Lung (tissue), 12 donors: ENCODE results near the gene COL11A2. TPM values are rescaled to one million over a fixed set of nuclear protein-coding genes. Genes with fewer than 3 reads are reported as not detected.
A peak's percentile ranks its signal among the peaks of the same experiment; 100 is the strongest.

ENCODE experiments used
- ATAC-seq: fragments of 200-7000 bp; cut with Tn5 transposase; one replicate; pipeline ENCODE4 v1.9.1; 2020; ENCODE audit warnings: moderate number of reproducible peaks; ENCODE audit not compliant: insufficient read depth, low FRiP score
- DNase-seq, 3 donors: peaks; one replicate each; pipeline ENCODE4 v3.0.0-alpha.2; 2013 to 2017
- H3K27ac ChIP-seq, 2 donors: one replicate each; pipeline ENCODE4 v1.5.1; 2013; ENCODE audit warnings: mild to moderate bottlenecking in 2 of 2, moderate library complexity in 2 of 2, control low read depth in 1 of 2, inconsistent platforms in 1 of 2, low read depth in 1 of 2, low read length in 1 of 2
- H3K27me3 ChIP-seq, 3 donors: one replicate each; pipeline ENCODE4 v1.5.1; 2013; ENCODE audit warnings: low read length in 2 of 3; ENCODE audit not compliant: control insufficient read depth in 3 of 3, insufficient read depth in 3 of 3
- H3K36me3 ChIP-seq, 4 donors: one replicate each; pipeline ENCODE4 v1.5.1; 2013; ENCODE audit warnings: low read length in 4 of 4, mild to moderate bottlenecking in 1 of 4, moderate library complexity in 1 of 4; ENCODE audit not compliant: control insufficient read depth in 4 of 4, insufficient read depth in 4 of 4
- H3K4me1 ChIP-seq, 5 donors: one replicate each; pipeline ENCODE4 v1.5.1; 2013; ENCODE audit warnings: low read length in 5 of 5, mild to moderate bottlenecking in 2 of 5, moderate library complexity in 1 of 5; ENCODE audit not compliant: control insufficient read depth in 5 of 5, insufficient read depth in 5 of 5
- H3K4me3 ChIP-seq: one replicate; pipeline ENCODE4 v1.5.1; 2013; ENCODE audit warnings: mild to moderate bottlenecking, control low read depth, moderate library complexity
- H3K9ac ChIP-seq, 2 donors: one replicate each; pipeline ENCODE4 v1.5.1; 2013; ENCODE audit warnings: low read length in 2 of 2, control low read depth in 1 of 2; ENCODE audit not compliant: insufficient read depth in 1 of 2
- H3K9me3 ChIP-seq, 4 donors: one replicate each; pipeline ENCODE4 v1.5.1; 2013; ENCODE audit warnings: low read length in 3 of 4, mild to moderate bottlenecking in 1 of 4, moderate library complexity in 1 of 4; ENCODE audit not compliant: control insufficient read depth in 4 of 4, insufficient read depth in 3 of 4
- CTCF ChIP-seq: IDR thresholded peaks from 2 replicates; pipeline ENCODE4 v1.5.1; 2012; ENCODE audit warnings: mild to moderate bottlenecking; ENCODE audit errors: control extremely low read depth, extremely low read depth
- WGBS, 2 donors: extraction: QIAGEN DNeasy Blood & Tissue Kit; methylation state at CpG; one replicate each; pipeline ENCODE4 v1.1.7; 2013; 5-methylcytosine and 5-hydroxymethylcytosine counted together
- polyA plus RNA-seq, 2 donors: library from polyadenylated mRNA; stranded (reverse); fragments of 200-250 nt; gene quantifications; one replicate each; pipeline ENCODE4 v1.2.1, GENCODE V29; 2013
- total RNA-seq, 2 donors: library from RNA; depleted of rRNA in 1 of 2; stranded (reverse); fragments of >200 nt in 1 of 2; gene quantifications; one replicate each; pipeline ENCODE4 v1.2.1, GENCODE V29; 2014 to 2021
- donor health status: control.
- donor health status: control.
- donor health status: Bipolar disorder and iron deficiency.
- donor health status: healthy.
- donor health status: DM: yes; HTN: yes; CAD: no.

The COL11A2 gene
- total and polyA plus RNA-seq, 4 donors: 0.32 to 2.4 (median 0.90) TPM

DNA sequence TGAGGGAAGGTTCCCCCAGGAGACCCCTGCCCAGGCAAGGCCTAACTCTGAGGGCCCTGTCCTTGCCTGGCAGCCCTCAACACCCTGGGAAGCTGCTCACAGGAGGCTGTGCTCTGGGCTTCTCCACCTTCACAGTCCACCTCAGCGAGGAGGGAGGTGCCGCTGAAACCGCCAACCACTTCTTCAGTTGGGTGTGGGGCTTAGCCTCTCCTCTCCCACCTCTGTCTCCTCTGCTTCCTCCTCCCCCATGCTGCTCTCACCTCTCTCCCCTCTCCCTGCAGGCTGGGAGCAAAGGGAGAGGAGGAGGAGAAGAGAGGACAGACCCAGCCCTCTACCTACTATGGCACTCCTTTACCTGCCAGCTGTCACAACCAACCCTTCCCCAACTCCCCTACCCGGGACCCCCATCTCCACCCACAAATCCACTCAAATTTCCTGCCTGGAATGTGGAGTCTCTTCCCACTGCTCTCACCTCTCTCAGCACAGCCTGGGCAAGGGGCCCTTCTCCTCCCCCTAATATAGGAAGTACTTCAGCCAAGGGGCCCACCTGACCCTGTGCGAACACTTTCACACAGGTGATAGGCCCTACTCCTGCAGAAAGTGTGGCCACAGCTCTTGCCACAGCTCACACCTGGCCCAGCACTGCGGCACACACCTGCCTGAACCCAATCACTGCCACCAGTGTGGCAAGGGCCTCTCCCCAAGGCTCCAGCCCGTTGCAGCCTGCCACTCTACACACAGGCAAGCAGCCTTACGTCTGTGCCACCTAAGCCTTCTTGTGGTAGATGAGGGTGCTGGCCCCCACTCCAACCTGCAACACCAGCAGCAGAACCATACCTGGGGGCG is 23.2 kb upstream of the COL11A2 start:
- Histone ChIP-seq H3K9me3 (no peaks in the 10 kb centered on the region), H3K4me1 (peaks cover 0 to 25% (median 9%) of the 10 kb centered on the region in 5 donors), H3K36me3 (peaks cover 0 to 10% (median 1%) of the 10 kb centered on the region in 4 donors), H3K27ac (no peak overlapping the region), H3K9ac (no peak overlapping the region), H3K27me3 (no peaks in the 10 kb centered on the region), H3K4me3 (no peak overlapping the region)
- 82 to 84% methylated on average over 9 of the region's 9 CpGs for WGBS, 2 donors
- peak; percentile 42 to 69 (median 54) for DNase-seq
- ATAC-seq: no peak
- no peak for TF ChIP-seq CTCF

GRCh38 chr6:33213989-33214335 is 21.7 kb upstream of the COL11A2 start:
- Histone ChIP-seq H3K4me3 (no peak overlapping the region), H3K9me3 (no peaks in the 10 kb centered on the region), H3K27ac (no peak overlapping the region), H3K27me3 (no peaks in the 10 kb centered on the region), H3K4me1 (peaks cover 3 to 31% (median 9%) of the 10 kb centered on the region in 5 donors), H3K36me3 (peaks cover 0 to 17% (median 6%) of the 10 kb centered on the region in 4 donors), H3K9ac (no peak overlapping the region)
- no peak for ATAC-seq
- no peak for DNase-seq
- WGBS, 2 donors: 19 to 25% methylated on average over 7 to 9 of the region's 9 CpGs
- no peak for TF ChIP-seq CTCF

- Histone ChIP-seq H3K4me3 (no peak overlapping the region), H3K9ac (peak overlapping the region in 1 of 2 donors; percentile 50), H3K4me1 (peaks cover 3 to 34% (median 9%) of the 10 kb centered on the region in 5 donors), H3K9me3 (no peaks in the 10 kb centered on the region), H3K36me3 (peaks cover 0 to 17% (median 6%) of the 10 kb centered on the region in 4 donors), H3K27me3 (no peaks in the 10 kb centered on the region), H3K27ac (no peak overlapping the region)
- peak in 2 of 3 donors; percentile 48 to 50 for DNase-seq
- ATAC-seq: peak; percentile 35
- 1% methylated on average over 38 to 43 of the region's 43 CpGs for WGBS, 2 donors
- TF ChIP-seq CTCF: no peak
These were observed 21.1 kb upstream of the COL11A2 start for GRCh38 chr6:33213166-33213988.
